ENCODE measurements around the gene GHRL.

The GHRL gene

DNA sequence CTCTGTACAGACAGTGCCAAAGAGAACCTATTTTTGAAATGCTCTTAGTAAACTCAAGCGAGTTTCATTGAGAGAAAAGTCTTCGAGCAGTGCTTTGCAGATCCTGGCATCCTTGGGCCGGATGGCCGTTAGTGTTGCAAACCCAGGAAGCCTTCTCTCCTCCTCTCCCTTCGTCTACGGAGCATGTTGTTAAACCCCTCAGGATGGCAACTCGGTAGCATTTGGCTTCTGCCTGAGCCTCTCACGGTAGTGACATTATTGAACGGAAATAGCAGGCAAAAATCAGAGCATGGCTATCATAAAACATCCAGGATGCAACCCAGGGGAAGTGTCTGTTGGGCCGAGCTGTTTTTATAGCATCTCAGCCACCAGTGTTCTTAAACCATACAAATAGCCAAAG, 34.8 kb upstream of the GHRL start:
- no peak for DNase-seq (ENCODE audit: low read depth in 3 of 3)

DNA sequence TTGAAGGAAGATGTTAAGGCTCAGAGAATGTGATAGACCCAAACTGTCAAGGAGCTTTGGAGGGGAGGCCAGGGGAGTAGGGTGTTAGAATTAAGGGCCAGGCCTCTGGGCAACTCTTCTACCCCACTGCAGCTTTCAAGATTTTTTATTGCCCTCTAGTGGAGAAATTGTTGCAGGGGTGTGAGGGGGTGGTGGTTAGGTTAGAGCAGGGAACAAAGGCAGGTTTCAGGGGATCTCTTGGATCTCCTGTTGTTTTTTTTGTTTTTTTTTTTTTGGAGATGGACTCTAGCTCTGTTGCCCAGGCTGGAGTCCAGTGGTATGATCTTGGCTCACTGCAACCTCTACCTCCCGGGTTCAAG, 29.6 kb upstream of the GHRL start:
- no peak for DNase-seq (ENCODE audit: low read depth in 3 of 3)

DNA sequence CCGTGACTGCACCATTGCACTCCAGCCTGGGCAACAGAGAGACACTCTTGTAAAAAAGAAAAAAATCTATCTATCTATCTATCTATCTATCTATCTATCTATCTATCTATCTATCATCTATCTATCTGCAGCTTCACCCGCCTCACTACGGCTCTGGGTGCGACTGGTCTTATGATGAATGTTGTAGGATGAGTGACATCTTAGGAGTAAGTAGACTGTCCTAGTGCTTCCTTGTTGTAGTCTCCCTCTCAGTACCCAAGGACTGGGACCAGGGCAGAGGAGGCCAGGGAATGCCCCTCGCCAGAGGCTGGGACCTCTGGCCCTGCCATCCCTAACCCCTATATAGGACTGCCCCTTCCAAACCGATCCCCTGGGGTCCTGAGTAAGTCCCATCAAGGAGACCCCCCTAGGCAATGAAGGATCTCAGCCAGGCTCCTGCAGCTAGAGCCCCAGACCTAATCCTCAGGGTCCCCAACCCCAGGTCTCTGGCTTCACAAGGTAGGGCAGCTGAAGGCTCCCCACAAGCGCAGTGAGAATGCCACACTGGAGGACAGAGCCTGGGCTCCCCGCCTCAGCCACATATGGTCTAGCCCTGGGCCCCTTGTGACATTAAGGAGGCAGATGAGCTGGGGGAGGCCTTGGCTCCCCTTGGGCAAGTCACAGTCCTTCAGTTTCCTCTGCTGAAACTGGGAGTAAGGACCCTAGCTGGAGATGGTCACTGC, 29.0 kb upstream of the GHRL start:
- DNase-seq (ENCODE audit: low read depth in 3 of 3): no peak

DNA sequence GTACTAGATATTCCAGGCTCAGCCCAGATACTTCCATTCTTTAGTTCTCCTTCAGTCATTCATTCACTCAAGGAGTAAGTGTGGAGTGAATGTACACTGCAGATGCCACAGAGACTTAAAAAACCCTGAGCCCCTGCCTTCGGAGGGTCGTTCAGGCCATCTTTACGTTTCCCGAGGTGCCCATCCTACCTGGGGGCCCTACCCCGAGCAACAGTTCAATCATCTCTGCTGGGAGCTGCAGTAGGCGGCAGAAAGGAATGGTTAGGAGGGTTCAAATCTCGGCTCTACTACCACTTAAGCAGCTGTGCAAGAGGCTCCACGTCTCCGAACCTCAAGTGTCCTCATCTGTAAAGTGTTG, 27.6 kb upstream of the GHRL start:
- no peak for DNase-seq (ENCODE audit: low read depth in 3 of 3)

DNA sequence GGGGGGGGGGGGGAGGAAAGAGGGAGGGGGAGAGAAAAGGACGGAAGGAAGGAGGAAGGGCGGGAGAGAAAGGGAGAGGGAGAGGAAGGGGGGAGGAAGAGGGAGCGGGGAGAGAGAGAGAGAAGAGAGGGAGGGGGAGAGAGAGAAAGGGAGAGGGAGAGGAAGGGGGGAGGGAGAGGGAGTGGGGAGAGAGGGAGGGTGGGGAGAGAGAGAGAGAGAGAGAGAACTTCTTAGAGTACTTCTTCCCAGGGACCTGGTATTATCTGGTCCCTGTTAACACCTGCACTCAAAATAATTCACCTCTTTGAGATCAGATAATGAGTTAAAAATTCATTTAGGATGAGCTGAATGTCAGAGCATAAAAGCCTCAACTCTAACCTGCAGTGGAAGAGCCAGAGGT, 27.1 kb upstream of the GHRL start:
- no peak for DNase-seq (ENCODE audit: low read depth in 3 of 3)

DNA sequence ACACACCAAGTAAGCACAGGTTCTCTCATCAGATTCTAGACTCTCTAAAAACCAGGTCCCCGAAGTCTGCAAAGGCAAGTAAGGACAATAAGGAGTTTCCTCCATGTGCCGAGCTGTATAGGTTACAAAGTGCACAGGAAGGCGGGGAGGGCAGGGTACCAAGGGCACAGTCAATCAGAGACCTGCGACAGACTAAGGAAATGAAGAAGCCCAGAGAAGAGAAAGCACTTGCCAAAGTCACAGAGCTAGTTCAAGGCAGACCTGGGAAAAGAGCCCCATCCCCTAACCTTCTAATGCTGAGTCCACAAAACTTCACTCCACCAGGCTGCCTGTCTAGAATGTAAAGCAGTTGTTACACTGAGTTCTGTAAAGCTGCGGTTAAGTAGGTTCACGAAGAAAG, 26.5 kb upstream of the GHRL start:
- no peak for DNase-seq (ENCODE audit: low read depth in 3 of 3)

DNA sequence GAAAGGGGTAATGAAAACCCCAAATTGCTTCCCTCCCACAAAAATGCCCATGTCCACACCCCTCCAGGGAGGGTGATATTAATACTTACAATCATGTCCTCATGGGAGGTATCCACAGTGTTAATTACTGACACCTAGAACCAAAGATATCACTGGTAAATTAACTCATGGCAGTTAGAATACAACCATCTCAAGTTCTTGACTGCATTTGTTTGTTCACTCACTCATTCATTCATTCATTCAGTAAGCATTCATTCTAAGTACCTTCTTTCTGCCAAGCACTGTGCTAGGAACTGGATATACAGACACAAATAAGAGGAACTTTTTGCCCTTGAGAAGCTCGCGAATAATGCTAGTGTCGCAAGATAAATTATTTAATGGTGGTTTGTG, 25.2 kb upstream of the GHRL start:
- DNase-seq (ENCODE audit: low read depth in 3 of 3): no peak

DNA sequence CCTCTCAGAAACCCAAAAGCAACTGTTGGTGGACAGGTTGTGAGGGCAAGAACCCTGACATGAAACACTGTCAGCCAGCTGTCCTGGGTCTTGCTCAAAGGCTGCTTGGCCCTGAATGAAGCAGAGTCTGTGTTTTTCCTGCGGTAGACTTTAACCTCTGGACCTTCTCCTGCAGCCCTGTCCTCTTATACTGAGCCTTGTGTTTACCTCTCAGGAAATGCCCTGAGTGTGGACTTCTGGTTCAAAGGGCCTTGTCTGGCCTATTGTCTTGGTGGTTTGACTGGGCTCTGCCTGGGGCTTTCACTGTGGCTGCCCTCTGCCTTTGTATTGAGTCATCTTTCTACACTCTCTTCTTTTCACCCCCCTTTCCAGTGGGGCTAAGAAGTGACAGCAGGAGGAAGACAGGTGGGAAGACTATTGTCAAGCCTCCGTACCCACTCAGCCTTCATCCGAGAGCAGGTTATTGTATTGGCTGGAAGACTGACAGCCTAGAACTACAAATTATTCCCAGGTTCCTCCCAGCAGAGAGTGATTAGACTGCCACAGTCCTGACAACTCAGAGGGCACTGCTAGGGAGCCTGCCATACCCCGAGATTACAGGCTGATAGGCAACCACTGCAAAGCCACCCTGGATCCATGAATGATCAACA, 24.7 kb upstream of the GHRL start:
- DNase-seq (ENCODE audit: low read depth in 3 of 3): no peak

DNA sequence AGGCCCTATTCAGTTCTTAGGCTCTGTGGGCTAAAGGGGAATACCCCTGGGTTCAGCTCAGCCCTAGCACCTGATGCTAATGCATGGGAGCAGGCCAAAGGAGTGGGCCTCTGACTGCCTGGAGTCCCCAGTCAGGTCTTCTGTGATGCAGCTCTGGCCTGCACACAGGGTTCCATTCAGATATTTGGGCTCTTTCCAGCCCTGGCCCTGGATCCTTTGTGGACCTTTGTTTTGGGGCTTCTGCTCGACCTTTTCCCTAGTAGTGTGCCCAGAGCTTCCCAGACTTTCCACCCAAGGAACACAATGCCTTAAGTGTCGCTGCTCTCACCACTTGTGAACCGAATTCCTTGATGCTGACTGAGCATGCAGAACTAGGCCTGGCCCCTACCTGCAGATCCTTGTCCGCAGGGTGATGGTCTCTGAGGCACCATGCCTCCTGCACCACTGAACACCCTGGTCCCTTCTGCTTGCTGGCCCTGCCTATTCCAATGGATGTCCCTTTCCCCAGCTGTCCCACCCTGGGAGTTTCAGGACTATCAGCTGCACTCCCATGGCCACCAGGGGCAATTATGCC, 23.1 kb upstream of the GHRL start:
- DNase-seq (ENCODE audit: low read depth in 3 of 3): no peak

DNA sequence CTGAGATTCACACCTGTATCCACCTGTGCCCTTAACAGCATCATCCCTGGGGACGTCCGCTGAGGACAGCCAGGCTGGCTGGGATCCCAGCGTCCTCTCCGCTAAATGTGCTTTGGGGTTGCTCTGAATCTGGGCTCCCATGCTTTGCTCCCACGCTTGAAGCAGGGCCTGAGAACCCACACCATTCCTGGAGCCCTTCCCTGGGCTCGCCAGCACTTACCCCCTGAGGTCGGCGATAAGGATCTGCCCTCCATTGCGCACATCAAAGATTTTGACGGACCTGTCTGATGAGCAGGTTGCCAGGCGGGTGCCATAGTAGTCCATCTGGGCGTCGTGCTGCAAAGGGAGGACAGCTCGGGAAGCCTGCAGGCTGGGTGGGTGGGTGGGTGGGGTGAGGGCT, 22.4 kb upstream of the GHRL start:
- no peak for DNase-seq (ENCODE audit: low read depth in 3 of 3)

DNA sequence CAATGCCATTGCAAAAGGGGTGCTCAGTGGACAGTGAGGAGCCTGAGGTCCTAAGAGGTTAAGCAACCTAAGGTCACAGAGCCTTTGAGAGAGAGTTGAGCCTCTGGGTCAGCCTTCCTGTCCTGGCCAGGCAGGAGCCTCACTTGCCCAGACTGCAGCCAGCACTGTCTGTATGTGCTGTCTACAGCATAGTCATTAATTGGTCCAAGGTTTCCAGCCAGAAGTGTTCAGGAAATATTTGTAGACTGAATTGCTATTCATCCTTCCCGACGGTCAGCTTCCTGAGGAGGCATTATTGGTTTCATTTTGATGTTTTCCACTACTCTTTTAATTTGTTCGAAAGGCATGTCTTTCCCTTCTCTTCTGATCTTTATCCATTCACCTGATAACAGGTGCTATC, 20.1 kb upstream of the GHRL start:
- DNase-seq (ENCODE audit: low read depth in 3 of 3): no peak

DNA sequence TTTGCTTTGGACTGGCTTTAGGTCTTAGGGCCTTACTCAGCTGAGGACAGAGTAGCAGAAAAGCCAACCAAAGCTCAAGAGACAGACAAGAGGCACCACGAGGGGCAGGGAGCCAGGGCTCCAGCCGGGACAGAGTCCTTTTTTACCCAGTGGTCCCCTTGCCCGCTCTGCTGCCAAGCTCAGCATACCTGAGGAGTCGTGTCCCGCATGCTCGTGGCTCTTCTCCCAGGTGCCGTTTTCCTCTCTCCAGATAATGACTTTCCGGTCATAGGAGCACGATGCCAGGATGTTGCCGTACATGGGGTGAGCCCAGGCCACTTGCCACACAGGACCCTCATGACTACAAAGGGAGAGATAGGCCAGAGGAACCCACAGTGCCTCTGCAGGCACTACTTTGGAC, 19.6 kb upstream of the GHRL start:
- no peak for DNase-seq (ENCODE audit: low read depth in 3 of 3)

DNA sequence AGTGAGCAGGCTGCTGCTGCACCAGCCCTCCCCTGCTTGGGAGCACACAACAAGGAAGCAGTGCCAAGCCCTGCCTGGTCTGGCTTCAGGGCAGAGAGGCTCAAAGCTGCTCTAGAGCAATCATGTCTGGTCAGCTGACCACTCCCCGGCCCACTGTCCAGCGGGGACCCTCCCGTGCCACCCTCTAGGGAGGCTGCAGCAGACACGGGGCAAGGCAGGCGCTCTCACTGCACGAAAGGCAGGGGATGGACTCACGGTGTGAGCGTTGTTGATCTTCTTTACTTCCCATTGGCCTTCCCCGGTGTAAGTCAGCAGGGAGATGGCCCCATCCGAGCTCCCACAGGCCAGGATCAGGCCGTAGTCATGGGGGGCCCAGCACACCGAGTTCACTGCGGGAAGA, 19.0 kb upstream of the GHRL start:
- no peak for DNase-seq (ENCODE audit: low read depth in 3 of 3)

DNA sequence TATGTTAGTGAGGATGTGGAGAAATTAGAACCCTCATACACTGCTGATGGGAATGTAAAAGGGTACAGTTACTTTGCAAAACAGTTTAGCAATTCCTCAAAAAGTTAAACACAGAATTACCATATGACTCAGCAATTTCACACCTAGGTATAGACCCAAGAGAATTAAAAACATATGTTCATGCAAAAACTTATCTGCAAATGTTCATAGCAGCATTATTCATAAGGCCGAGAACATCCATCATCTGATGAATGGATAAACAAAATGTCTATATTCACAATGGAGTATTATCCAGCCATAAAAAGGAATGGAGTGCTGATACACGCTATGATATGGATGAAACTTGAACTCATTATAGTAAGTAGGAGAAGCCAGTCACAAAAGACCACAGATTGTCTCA, 17.8 kb upstream of the GHRL start:
- DNase-seq (ENCODE audit: low read depth in 3 of 3): no peak

DNA sequence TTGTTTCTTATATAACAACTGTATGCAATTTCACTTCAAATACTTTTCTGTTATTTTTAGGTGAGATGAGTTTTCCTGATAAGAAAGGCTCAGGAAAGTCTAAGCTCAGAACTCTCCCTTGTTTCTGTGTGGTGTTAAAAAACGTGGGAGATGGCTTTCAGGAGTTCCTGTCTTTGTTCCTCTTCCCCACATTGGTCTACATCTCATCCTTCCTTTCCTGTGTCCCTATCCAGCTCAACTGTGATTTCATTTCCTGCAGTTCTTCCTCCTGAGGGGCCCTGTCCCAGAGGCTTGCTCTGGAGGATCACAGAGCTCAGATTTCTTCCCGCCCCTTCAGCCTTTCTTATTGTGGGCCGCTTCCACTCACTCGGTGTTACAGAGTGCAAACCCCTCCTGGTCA, 17.0 kb upstream of the GHRL start:
- no peak for DNase-seq (ENCODE audit: low read depth in 3 of 3)

DNA sequence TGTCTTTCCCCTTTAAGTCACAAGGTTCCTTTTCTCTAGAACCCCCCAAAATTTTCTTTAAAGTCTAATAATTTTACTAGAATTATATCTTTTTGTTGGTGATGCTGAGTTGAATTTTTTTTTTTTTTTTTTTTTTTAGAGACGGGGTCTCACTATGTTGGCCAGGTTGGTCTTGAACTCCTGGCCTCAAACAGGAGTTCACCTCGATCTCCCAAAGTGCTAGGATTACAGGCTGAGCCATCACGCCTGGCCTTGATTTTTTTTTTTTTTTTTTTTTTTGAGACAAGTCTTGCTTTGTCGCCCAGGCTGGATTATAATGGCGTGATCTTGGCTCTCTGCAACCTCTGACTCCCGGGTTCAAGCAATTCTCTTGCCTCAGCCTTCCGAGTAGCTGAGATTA, 15.9 kb upstream of the GHRL start:
- no peak for DNase-seq (ENCODE audit: low read depth in 3 of 3)

DNA sequence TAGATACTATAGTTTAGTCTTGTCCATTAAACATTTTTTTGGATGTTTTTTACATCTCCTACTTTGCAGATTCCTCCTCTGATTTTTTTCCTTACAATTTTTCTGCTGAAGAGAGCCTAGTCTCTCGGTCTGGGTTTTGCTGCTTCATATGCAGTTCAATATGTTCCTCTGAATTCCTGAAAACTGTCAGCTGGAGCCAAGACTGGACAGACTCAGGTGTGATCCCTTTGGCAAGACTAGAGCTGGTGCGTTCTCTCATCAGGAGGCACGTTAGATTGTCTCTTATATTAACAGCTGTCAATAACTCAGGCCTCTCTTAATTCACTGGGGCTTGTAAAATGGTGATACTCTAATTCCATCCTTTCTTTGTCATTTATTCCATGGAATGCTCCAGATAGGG, 13.4 kb upstream of the GHRL start:
- no peak for DNase-seq (ENCODE audit: low read depth in 3 of 3)

DNA sequence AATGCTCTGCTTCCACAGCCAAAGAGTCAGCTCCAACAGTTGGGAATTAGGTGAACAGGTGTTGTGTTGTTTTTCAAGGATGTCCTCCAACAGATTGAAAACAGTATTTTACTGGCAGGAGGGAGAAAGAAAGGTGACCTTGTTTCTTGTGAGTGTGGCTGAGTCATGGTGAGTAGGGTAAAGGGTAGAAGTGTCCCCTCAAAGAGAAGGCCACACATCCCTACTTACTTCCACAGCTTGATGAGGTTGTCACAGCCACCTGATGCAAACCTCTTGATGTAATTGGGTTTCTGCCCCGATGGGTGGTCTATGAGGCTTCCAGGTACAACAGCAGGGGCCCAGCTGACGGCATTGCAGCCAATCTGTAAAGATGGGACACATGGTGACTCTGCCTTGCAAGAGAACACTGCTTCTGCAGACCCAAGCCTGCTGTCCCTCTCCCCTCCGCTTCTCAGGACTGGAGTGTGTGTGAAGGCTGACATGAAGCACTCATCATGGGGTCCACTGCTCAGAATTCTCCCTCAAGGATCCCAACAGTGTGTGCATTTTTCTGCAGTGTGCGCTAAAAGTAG, 12.7 kb upstream of the GHRL start:
- no peak for DNase-seq (ENCODE audit: low read depth in 3 of 3)

DNA sequence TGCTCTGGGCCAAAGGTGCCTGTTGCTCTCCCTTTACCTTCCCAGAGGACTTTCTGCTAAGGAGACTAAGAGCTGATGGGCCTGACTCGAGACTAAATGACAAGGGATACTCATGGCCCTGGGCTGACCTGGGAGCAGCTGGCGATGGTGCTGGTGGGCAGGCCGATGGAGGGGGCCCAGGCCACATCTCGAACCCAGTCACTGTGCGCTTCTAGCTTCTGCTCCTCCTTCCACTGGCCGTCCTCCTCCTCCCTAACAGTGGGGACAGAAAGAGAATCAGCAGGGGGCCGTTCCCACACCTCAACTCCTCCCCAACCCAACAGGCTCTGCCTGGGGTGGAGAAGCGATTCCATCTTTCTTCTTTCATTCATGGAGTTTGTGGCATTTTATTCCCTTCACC, 12.2 kb upstream of the GHRL start:
- no peak for DNase-seq (ENCODE audit: low read depth in 3 of 3)

DNA sequence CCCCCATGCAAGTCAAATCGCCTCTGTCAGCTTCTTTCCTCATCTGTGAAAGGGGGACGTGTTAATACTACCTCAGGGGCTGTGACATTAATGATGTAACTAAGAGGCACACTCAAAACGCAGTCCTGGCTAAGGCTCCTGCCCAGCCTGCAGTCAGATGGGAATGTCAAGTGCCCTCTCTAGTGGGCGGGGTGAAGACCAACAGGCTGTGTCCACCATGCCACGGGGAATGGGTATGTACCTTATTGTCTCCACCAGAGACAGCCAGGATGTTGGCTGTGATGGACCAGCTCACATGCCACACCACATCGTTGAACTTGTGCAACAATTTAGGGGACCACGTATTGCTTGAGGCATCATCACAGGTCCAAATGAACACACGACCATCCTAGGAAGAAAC, 11.0 kb upstream of the GHRL start:
- DNase-seq (ENCODE audit: low read depth in 3 of 3): no peak

DNA sequence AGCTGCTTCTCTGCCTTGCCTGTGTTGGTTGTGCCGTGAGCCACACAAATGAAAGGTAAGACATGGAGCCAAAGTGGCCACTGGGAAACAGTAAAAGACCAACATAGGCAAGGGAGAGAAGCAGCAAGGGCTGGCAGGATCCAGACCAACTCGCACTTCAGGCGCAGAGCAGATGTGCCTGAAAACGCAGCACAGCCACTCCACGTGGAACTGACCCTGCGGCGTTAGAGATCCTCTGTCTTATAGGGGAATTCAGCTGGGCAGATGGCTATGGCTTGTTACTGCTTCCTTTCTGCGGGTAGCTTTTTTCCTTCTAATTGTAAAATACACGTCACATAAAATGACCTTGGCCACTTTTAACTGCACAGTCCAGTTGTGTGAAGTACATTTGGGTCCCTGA, 10.4 kb upstream of the GHRL start:
- no peak for DNase-seq (ENCODE audit: low read depth in 3 of 3)

DNA sequence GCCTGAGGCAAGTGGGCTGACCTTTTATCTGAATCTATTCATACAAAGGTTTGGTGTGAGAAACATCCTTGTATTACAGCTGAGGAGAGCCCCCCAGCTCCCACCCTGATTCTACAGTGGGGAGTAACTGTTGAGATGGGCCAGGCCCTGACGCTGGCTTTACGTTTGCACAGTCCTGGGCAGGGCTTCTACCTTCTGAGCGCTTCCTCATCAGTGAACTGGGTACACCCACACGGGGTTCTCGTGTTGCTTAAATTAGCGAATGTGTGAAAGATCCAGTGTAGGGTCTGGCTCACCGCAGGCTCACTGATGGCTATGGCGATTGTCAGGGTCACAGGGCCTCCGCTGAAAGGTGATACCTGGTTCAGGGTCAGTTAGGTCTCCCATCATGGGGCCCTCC, 7.3 kb upstream of the GHRL start:
- no peak for DNase-seq (ENCODE audit: low read depth in 3 of 3)

DNA sequence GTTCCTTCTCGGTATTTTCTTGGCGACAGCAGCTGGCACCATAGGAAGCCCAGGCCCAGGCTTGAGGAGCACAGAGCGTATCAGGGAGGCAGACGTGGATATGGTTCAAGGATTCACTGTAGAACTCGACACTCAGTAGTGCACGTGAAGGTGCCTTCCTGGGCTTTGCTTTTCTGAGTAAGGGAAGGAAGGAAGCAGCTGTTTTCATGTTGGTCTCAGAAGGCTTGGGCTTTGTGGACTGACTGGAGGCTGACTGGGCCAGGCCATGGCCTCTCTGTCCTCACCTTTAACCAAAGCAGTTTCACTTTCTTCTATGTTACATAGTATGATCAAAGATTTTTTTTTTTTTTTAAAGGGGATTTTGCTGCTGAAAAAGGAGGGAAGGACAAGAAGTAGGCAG, 6.9 kb upstream of the GHRL start:
- DNase-seq (ENCODE audit: low read depth in 3 of 3): no peak

DNA sequence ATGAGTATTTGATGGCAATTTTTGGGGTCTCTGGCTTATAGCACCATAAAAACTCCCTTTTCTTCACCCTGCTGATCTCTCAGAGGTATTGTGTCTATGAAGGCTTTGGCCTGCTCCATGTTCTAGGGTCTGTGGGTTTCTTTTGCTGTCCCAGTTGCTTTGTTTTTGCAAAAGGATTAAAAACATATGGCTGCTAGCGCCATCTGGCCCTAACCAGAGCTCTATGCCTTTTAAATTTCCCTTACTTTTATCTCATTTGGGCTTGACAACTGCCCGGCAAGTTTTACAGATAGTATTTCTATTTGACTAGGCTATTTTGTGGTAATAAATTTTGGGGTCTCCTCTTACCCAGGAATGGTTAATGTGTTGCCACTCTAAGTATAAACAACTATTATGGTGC, 6.4 kb upstream of the GHRL start:
- no peak for DNase-seq (ENCODE audit: low read depth in 3 of 3)

Measured in stimulated activated CD4-positive, alpha-beta T cell treated with anti-CD3 and anti-CD28 coated beads, TNF-alpha, amount 100 ng/mL, for 4 hours (primary cell).